AG09309 (cell line): ENCODE data around the gene ZNF101.
"Not testable (repeated sequence)": the region's sequence is repeated elsewhere in the genome, so short reads cannot be mapped to it uniquely, and the experiment has no call there.

Experiments
- DNase-seq: peaks from one replicate; pipeline ENCODE4 v3.0.0-alpha.2; 2010; ENCODE audit warnings: low read depth
- H3K4me3 ChIP-seq: 2 replicates; pipeline ENCODE4 v1.5.1; 2011; ENCODE audit warnings: mild to moderate bottlenecking, low read depth, low read length, moderate library complexity; ENCODE audit not compliant: control insufficient read depth
- CTCF ChIP-seq: IDR thresholded peaks from 2 replicates; pipeline ENCODE4 v1.5.1; 2011; ENCODE audit warnings: mild to moderate bottlenecking, low read depth, low read length, inconsistent platforms; ENCODE audit not compliant: insufficient read depth, control insufficient read depth; ENCODE audit errors: missing control alignments

Gene ZNF101

GRCh38 chr19:19674315-19674714 lies 5.7 kb downstream of the ZNF101 start:
- DNase-seq, result no peak
- no peak for TF ChIP-seq CTCF
- no peak overlapping the region for H3K4me3 ChIP-seq

GRCh38 chr19:19677579-19677978 lies 8.9 kb downstream of the ZNF101 start:
- DNase-seq, result no peak
- no peak for TF ChIP-seq CTCF
- no peak overlapping the region for H3K4me3 ChIP-seq

GRCh38 chr19:19679176-19680073 lies 10.8 kb downstream of the ZNF101 start:
- H3K4me3 ChIP-seq, result no peak overlapping the region
- TF ChIP-seq CTCF, result no peak
- no peak for DNase-seq

- not testable (repeated sequence) for H3K4me3 ChIP-seq, DNase-seq
These were observed 17.5 kb downstream of the ZNF101 start for GRCh38 chr19:19686119-19686518.

GRCh38 chr19:19686580-19686979 lies 17.9 kb downstream of the ZNF101 start:
- H3K4me3 ChIP-seq, result no peak overlapping the region
- no peak for DNase-seq
- no peak for TF ChIP-seq CTCF

- H3K4me3 ChIP-seq, result no peak overlapping the region
- no peak for TF ChIP-seq CTCF
- no peak for DNase-seq
These were observed 18.5 kb downstream of the ZNF101 start for GRCh38 chr19:19687090-19687489.

- DNase-seq, H3K4me3 ChIP-seq: not testable (repeated sequence)
These were observed 20.4 kb downstream of the ZNF101 start for GRCh38 chr19:19689023-19689422.

GRCh38 chr19:19691683-19692082 lies 23.0 kb downstream of the ZNF101 start:
- DNase-seq, result no peak
- H3K4me3 ChIP-seq, result no peak overlapping the region
- TF ChIP-seq CTCF, result no peak
